ENCODE measurements around the gene IP6K2. TPM values are rescaled to one million over a fixed set of nuclear protein-coding genes. Genes with fewer than 3 reads are reported as not detected.

The IP6K2 gene
- total and polyA plus RNA-seq, 2 experiments from 2014 or later: 57.4 to 59.6 TPM

DNA sequence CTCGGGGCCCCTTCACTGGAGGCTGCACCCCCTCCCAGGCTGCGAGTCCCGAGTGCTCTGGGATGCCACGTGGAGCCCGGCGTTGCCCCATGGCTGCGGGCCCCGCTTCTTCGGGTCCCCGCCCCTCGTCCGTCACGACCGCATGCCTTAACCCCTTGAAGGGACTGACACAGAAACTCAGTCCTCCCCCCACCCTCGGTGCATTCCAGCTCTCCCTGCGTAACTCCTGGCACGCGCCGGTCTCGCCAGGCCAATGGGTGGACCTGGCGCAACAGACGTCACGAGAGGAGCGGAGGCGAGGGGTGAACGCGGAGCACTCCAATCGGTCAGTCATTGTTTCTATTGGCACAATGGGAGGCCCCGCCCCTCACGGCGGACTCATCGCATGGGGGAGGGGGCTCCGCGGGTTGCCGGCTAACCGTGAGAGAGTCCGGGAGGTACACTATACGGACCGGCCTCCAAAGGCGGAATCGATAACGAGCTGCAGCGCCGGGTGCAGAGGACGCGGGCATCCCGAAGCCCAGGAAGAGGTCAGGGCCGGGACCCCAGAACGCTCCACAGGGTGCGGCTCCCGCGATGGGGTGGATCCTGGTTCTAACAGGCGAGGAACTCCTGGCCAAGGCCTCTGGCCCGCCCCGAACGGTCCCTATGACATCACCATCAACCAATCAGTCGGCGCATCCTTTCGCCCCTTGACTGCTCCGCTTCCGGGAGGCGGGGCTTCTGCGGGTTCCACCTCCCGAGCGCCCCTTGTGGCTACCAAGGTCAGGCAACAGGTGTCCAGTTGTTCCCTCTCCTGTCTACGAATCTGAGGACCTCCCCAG, 53.3 kb downstream of the IP6K2 start:
- no peaks in the 10 kb centered on the region for H3K9me3 ChIP-seq (ENCODE audit: low read depth)
- H2AFZ ChIP-seq: peak overlapping the region; percentile 67
- H3K27ac ChIP-seq: peak overlapping the region; percentile 94
- in situ Hi-C loops (cut with MboI): no loop called here
- peak overlapping the region; percentile 79 for H3K4me3 ChIP-seq
- H3K9me2 ChIP-seq (ENCODE audit: insufficient read depth): no peaks in the 10 kb centered on the region
- H3K4me1 ChIP-seq (ENCODE audit: insufficient read depth): no peaks in the 10 kb centered on the region
- H3K9ac ChIP-seq: peak overlapping the region; percentile 97
- H3K79me2 ChIP-seq (ENCODE audit: insufficient read depth): no peaks in the 10 kb centered on the region
- H4K20me1 ChIP-seq (ENCODE audit: insufficient read depth): no peaks in the 10 kb centered on the region
- DNase-seq: peak; percentile 99
- H3K4me2 ChIP-seq (ENCODE audit: unreplicated experiment): peak overlapping the region; percentile 94
- H3K36me3 ChIP-seq (ENCODE audit: low read depth): no peaks in the 10 kb centered on the region
- WGBS, 2 experiments (ENCODE audit: low coverage in 1 of 2, low lambda C conversion rate in 2 of 2, missing lambda C conversion rate in 2 of 2): 1 to 2% methylated on average over 59 to 62 of the region's 66 CpGs
- no peak for TF ChIP-seq EZH2phosphoT487 (IDR thresholded peaks at IDR 0.05; ENCODE audit: insufficient read depth, low read depth)
- TF ChIP-seq EZH2 (IDR thresholded peaks at IDR 0.05; ENCODE audit: insufficient read depth, poor library complexity, severe bottlenecking): no peak
- H3F3A ChIP-seq (ENCODE audit: insufficient read depth): peaks cover 16% of the 10 kb centered on the region; the same call in 1 of the 2 replicates
- H3K27me3 ChIP-seq (replicated peaks; ENCODE audit: insufficient read depth): no peaks in the 10 kb centered on the region

DNA sequence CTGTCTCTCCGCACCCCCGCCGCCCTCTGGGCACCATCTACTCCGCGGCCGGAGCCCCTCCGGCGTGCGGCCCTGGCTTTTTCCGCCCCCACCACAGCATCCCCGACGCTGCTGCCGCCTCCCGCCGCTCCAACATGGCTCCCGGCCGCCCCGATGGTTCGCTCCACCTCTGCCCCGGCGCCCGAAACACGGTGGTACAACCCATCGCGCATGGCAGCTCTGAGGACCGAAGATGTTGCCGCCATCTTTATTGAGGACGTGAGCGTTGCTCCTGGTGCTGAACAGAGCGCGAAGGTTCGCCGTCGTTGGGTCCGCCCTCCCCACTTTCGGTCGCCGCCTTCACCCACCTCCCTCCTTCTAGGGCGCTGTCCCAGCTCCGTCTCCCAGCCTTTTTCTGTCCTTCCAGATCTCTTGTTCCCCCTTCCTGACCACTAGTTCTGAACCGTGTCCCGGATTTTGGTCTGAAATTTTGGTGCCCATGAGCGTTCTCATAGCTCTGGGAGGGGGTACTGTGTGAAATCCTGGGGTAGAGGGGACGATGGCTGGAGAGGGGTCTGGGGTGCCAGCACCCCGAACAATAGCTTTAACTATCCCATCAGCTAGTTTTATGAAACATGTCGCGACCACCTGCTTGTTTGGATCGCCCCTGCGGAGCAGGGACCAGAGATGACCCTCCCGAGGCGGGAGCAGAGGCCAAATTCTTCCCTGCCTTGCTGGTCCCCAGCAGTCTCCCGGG, 54.1 kb downstream of the IP6K2 start, which contains the start of gene CELSR3:
Gene CELSR3, minus strand, starts transcription at position 134 of the 736 bp plus-strand sequence. CDS start 252 bp downstream, outside the sequence.
- Histone ChIP-seq H3K27ac (peak within 1 kb of the TSS; percentile 94), H3K4me2 (ENCODE audit: unreplicated experiment) (peak within 1 kb of the TSS; percentile 94), H3F3A (ENCODE audit: insufficient read depth) (peaks cover 10% of the 10 kb centered on the region; the same call in 1 of the 2 replicates), H3K9me2 (ENCODE audit: insufficient read depth) (no peaks in the 10 kb centered on the region), H3K9ac (peak within 1 kb of the TSS; percentile 97), H3K4me3 (peak within 1 kb of the TSS; percentile 79), H3K27me3 (replicated peaks; ENCODE audit: insufficient read depth) (no peaks in the 10 kb centered on the region), H3K79me2 (ENCODE audit: insufficient read depth) (no peaks in the 10 kb centered on the region), H3K36me3 (ENCODE audit: low read depth) (no peaks in the 10 kb centered on the region), H2AFZ (peak within 1 kb of the TSS; percentile 67), H3K4me1 (ENCODE audit: insufficient read depth) (no peaks in the 10 kb centered on the region), H3K9me3 (ENCODE audit: low read depth) (no peaks in the 10 kb centered on the region), H4K20me1 (ENCODE audit: insufficient read depth) (no peaks in the 10 kb centered on the region)
- 3 to 6% methylated on average over 47 to 52 of the region's 52 CpGs for WGBS, 2 experiments (ENCODE audit: low coverage in 1 of 2, low lambda C conversion rate in 2 of 2, missing lambda C conversion rate in 2 of 2)
- TF ChIP-seq EZH2 (IDR thresholded peaks at IDR 0.05; ENCODE audit: insufficient read depth, poor library complexity, severe bottlenecking): no peak
- no peak for TF ChIP-seq EZH2phosphoT487 (IDR thresholded peaks at IDR 0.05; ENCODE audit: insufficient read depth, low read depth)
- peak; percentile 95 for DNase-seq
- in situ Hi-C loops (cut with MboI): no loop called here

DNA sequence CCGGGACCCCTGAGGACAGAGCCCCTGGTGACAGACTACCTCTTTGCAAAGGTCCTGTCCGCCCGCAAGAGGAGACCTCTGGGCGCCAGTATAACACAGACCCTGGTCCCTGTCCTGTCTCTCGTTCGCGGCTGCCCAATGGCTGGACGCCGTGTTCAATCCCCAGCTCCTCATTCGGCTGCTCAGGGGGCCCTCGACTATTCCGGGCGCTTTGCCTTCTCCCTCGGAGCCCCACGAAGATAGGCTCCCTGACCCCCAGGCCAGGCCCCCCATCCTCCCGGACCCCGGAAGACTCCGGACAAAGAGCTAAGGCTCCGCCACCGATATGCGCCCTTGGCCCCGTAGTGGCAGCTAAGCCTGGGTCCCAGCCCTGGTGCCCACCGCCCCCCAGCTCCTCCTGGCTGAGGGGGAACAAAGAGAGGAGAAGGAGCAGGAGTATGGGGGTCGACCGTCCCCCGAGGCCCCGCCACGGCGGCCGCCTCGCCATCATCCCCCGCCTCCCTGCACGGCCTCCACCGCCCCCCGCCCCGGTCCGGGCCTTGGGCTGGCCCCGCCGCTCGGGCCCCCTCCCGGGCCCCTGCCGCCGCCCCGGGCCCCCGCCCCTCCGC, 54.8 kb downstream of the IP6K2 start:
- H3F3A ChIP-seq (ENCODE audit: insufficient read depth): peaks cover 10% of the 10 kb centered on the region; the same call in 1 of the 2 replicates
- no peaks in the 10 kb centered on the region for H4K20me1 ChIP-seq (ENCODE audit: insufficient read depth)
- H3K9ac ChIP-seq: no peak overlapping the region
- H2AFZ ChIP-seq: no peak overlapping the region
- no peaks in the 10 kb centered on the region for H3K4me1 ChIP-seq (ENCODE audit: insufficient read depth)
- H3K9me2 ChIP-seq (ENCODE audit: insufficient read depth): no peaks in the 10 kb centered on the region
- H3K4me2 ChIP-seq (ENCODE audit: unreplicated experiment): peak overlapping the region; percentile 29
- no peaks in the 10 kb centered on the region for H3K79me2 ChIP-seq (ENCODE audit: insufficient read depth)
- in situ Hi-C loops (cut with MboI): no loop called here
- 5% methylated on average over 14 to 40 of the region's 46 CpGs for WGBS, 2 experiments (ENCODE audit: low coverage in 1 of 2, low lambda C conversion rate in 2 of 2, missing lambda C conversion rate in 2 of 2)
- H3K27ac ChIP-seq: no peak overlapping the region
- H3K9me3 ChIP-seq (ENCODE audit: low read depth): no peaks in the 10 kb centered on the region
- DNase-seq: no peak
- peak overlapping the region; percentile 79 for H3K4me3 ChIP-seq
- no peaks in the 10 kb centered on the region for H3K36me3 ChIP-seq (ENCODE audit: low read depth)
- TF ChIP-seq EZH2 (IDR thresholded peaks at IDR 0.05; ENCODE audit: insufficient read depth, poor library complexity, severe bottlenecking) (no peak), EZH2phosphoT487 (IDR thresholded peaks at IDR 0.05; ENCODE audit: insufficient read depth, low read depth) (no peak)
- no peaks in the 10 kb centered on the region for H3K27me3 ChIP-seq (replicated peaks; ENCODE audit: insufficient read depth)

- Histone ChIP-seq H3K9me2 (ENCODE audit: insufficient read depth) (no peaks in the 10 kb centered on the region), H3K4me1 (ENCODE audit: insufficient read depth) (no peaks in the 10 kb centered on the region), H3K4me3 (peak overlapping the region; percentile 63), H4K20me1 (ENCODE audit: insufficient read depth) (no peaks in the 10 kb centered on the region), H3K27me3 (replicated peaks; ENCODE audit: insufficient read depth) (no peaks in the 10 kb centered on the region), H3K9me3 (ENCODE audit: low read depth) (no peaks in the 10 kb centered on the region), H3K36me3 (ENCODE audit: low read depth) (no peaks in the 10 kb centered on the region), H3K4me2 (ENCODE audit: unreplicated experiment) (peak overlapping the region; percentile 74), H3K79me2 (ENCODE audit: insufficient read depth) (no peaks in the 10 kb centered on the region), H3K27ac (no peak overlapping the region), H2AFZ (no peak overlapping the region), H3F3A (ENCODE audit: insufficient read depth) (peaks cover 10% of the 10 kb centered on the region; the same call in 1 of the 2 replicates), H3K9ac (no peak overlapping the region)
- DNase-seq: peak; percentile 62
- in situ Hi-C loops (cut with MboI): no loop called here
- 8 to 9% methylated on average over 52 to 62 of the region's 67 CpGs for WGBS, 2 experiments (ENCODE audit: low coverage in 1 of 2, low lambda C conversion rate in 2 of 2, missing lambda C conversion rate in 2 of 2)
- no peak for TF ChIP-seq EZH2 (IDR thresholded peaks at IDR 0.05; ENCODE audit: insufficient read depth, poor library complexity, severe bottlenecking)
- TF ChIP-seq EZH2phosphoT487 (IDR thresholded peaks at IDR 0.05; ENCODE audit: insufficient read depth, low read depth): no peak
These were observed 55.4 kb downstream of the IP6K2 start for GRCh38 chr3:48661501-48662144.
